Islet of Langerhans (tissue), 1 donor: ENCODE data around the gene RERE.

Experiments
- FAIRE-seq: peaks from one replicate; lab custom pipeline; 2011; peaks lifted over from hg19 to GRCh38; lab: Jason Lieb, UNC

Gene RERE

GRCh38 chr1:8538502-8538901, 278.9 kb downstream of the RERE start:
- no peak for FAIRE-seq

DNA sequence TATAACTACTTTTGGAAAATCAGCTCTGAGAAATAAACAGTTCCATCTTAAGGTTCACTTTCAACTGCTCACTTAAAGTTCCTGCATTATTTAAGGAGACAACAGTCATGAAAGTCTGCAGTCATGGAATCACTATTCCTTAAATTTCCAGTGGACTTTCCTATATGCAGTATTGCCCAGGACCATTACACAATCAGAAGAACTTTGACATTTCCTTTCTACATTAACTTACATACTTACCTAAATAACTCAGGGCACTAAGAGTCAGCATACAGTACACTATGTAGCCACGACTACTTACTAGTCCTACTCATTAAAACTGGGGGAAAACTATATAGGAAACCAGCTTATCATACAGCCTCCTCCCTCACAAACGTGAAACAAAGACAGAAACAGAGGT, 279.4 kb downstream of the RERE start:
- FAIRE-seq: no peak

GRCh38 chr1:8536515-8536914, 280.9 kb downstream of the RERE start:
- no peak for FAIRE-seq

GRCh38 chr1:8533907-8534306, 283.5 kb downstream of the RERE start:
- no peak for FAIRE-seq

- FAIRE-seq: no peak
Observed at GRCh38 chr1:8533124-8533523, 284.3 kb downstream of the RERE start.

- no peak for FAIRE-seq
Observed at GRCh38 chr1:8529901-8530300, 287.5 kb downstream of the RERE start.

- no peak for FAIRE-seq
Observed at GRCh38 chr1:8527941-8528340, 289.5 kb downstream of the RERE start.

GRCh38 chr1:8525558-8526275, 291.7 kb downstream of the RERE start:
- FAIRE-seq: peak; percentile 89

DNA sequence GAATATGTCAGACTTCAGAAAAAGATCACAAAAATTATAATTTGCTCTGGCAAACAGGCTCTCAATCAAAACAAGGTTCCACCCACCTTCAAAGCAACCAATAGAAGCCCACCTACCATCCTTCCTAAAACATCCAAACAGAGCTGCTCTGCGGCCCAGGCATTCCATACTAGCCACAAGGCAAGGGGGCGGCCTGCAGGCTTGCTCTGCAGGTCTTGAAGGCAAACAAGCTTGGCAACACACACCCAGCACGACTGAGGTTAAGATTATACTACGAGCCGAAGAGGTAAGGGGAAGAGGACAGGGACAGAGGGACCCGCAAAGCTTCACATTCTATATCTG, 292.3 kb downstream of the RERE start:
- no peak for FAIRE-seq

DNA sequence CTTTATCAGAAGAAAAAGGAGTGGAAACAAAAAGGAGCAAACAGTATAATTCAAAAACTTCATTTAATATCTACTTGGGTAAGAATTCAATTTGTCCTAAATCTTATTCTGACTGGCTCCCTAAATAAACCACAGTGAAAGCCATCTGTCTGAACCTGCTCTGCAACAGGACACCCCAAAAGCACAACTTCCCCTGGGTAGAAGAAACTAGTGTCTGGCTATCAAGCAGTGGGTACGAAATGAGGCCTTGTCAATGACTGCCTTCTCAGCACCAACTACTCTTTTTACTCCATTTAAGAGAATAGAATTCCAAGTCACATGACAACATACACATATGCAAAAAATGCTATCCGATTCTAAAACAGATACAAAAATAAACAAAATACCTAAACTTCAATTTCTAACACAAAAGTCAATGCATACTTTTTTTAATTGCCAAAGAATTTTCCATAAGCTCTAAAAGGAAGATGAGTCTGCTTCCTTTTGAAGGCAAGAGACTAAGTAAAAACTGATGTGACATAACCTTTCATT, 292.7 kb downstream of the RERE start:
- FAIRE-seq: peak; percentile 49

DNA sequence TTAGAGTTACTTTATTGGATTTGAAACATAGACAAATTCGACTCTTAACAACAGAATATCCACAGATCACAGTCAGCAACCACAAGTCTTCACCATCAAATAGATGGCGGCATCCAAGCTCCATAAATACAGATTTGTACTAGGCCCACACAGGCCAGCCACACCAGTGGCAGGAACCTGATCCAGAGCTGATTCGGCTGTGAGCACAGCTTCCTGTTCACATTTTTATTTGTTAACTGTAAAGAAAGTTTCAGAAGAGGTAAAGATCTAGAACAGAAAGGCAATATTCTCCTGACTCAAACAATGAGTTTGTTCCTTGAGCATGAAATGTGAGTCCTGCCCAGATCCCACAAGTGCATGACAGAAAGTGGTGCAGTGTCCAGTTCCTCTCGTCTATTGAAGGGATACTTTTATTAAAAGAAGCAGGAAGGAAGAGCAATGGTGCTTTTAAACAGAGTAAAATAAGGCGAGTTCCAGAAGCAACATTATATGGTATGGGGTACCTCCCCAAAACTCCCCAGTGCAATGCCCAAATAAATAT, 293.7 kb downstream of the RERE start:
- FAIRE-seq: no peak

DNA sequence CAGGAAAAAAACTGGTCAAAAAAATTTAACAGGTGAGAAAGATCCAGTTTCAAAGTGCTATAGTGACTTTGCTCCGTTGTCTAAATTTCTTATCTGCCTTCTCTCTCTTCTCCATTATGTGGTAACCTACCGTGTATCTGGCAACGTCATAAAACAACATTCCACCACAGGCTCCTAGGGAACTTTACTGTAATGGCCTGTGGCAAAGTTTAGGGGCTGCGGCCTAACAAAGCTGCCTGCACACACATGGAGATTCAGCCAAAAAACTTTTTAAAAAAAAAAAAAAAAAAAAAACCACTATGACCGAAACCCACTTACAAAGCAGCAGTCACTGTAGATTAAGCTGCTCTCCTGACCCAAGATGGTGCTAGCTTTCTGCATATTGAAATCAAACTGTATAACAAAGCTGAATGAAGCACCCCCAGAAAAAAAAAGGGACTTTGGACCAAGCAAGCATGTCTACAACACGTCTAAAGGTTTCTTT, 296.9 kb downstream of the RERE start:
- FAIRE-seq: peak; percentile 47

DNA sequence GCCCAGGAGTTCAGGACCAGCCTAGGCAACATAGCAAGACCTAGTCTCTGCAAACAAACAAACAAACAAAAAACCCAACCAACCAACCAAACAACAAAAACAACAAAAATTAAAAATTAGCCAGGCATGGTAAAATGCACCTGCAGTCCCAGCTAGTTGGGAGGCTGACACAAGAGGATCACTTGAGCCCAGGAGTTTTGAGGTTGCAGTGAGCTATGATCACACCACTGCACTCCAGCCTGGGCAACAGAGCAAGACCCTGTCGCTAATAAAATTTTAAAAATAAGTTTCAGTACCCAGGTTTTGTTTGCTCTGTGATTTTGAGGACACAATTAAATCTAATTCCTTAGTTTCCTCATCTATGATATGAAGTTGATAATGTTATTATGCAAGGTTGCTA, 298.3 kb downstream of the RERE start:
- FAIRE-seq: no peak

DNA sequence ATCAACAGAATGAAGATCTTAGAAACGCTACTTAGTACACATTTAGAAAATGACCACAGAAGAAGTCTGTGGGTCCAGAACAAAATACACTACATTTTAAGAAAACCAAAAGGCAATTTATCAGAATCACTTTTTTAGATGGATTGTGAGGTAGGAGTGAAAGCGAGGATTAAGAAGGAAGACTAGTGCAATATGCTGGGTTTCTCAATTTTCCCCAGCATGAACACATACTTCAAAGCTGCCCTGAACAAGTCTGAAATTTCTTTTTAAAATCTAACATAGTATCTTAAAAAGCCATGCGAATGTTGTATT, 299.0 kb downstream of the RERE start:
- FAIRE-seq: no peak

DNA sequence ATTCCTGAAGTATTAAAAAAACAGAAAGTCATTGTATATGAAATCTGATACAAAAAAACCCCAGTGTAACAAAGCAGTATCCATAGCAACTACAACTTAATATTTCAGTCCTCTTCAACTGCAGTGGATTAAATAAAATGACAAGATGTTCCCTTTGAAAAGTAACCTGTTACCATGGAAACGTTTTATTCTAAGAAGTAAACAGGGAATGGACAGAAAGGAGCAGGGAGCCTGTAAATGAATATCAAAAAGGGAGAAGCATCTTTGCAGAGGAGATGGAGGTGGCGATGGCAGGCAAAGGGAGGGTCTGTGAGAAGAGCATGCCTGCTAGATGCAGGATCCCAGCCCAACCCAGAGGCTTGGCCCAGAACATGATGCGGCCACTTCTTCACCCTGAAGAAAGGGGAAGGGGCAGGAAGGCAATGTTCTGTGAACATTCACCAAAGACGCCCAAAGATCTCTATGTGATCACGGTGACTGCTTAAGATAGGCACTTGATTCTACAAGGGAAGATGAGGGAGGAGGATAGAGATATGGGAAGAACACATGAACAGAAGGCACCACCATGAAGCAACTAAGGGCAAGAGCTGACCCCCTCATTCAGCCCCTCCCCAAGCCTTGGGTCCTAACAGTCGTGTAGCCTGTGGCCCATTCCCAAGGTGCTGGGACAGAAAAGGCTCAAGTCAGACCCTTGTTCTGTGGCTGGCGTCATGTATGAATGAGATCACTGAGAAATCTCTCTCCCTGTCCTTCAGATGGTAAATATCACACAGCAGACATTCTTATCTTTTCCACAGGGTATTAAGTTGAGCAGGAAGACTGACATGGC, 299.6 kb downstream of the RERE start:
- FAIRE-seq: no peak

DNA sequence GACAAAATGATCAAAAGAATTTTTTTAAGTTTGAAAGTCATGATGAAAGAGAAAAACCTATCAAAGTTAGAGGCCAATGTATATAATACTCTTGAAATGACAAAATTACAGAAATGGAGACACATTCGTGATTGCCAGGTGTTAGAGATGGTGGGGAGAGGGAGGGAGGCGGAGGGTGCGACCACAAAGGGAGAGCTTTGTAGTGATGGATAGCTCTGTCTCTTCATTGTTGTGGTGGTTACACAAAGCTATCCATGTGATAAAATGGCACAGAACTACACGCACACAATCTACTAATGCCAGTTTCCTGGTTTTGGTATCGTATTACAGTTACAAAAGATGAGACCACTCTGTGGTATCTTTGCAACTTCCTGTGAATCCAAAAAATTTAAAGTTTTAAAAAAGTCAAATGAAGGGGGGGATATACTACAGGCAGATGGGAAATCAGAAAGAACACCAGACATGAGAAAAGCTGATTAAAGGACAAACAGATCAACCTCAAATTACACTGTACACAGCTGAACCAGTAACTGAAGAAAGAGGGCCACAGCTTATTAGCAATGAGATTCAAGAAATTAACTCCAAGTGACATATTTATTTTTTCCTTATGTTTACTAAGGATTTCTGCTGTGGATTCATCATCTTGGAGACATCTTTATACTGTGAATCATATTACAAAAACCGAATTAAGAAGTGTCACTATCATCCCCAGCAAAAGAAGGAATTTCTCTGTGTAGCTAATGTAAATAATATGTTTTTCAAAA, 300.5 kb downstream of the RERE start:
- no peak for FAIRE-seq

DNA sequence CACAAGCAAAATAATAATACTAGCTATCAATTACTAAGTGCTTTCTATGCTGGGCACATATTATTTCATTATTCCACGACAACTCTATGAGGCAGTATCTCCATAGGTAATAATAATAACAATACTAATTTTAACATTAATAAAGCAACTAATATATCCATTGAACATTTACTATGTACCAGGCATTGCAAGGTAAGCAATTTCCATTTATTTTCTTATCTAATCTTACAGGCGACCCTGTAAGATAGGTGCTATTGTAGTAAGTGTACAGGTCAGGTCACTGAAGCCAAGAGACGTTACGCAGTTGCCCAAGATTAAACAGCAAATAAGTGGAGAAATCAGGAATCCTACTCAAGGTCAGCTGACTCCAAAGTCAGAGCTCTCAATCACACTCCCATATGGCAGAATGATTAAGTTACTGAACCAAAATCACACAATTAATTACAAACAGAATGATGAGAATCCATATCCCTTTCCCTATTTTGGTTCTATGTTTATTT, 301.1 kb downstream of the RERE start:
- FAIRE-seq: no peak

DNA sequence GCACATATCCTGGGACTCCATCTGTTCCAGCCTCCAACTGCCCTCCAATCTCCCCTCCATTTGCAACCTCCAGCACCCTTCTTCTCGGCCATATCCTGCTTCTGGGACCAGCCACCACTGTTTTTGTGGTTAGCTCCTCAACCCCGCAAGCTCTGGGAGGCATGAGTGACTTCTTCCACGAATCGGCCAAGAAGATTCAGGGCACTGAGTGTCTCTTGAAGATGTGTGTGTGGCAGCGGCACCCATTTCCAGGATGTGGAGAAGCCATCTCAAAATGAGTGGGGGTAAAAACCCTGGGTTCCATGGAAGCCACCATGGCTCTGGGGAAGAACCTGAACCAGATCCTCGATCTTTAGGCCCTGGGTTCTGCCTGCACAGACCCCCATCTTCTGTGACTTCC, 304.9 kb downstream of the RERE start:
- no peak for FAIRE-seq

GRCh38 chr1:8510041-8510823, 307.2 kb downstream of the RERE start:
- no peak for FAIRE-seq

- no peak for FAIRE-seq
Observed at GRCh38 chr1:8509579-8509978, 307.9 kb downstream of the RERE start.

- FAIRE-seq: no peak
Observed at GRCh38 chr1:8506995-8507615, 310.3 kb downstream of the RERE start.
